ENCODE results near the gene MIEF1. TPM values are rescaled to one million over a fixed set of nuclear protein-coding genes. Genes with fewer than 3 reads are reported as not detected.

Gene MIEF1
- total RNA-seq, 1 experiment from 2014 or later: 32.1 TPM

DNA sequence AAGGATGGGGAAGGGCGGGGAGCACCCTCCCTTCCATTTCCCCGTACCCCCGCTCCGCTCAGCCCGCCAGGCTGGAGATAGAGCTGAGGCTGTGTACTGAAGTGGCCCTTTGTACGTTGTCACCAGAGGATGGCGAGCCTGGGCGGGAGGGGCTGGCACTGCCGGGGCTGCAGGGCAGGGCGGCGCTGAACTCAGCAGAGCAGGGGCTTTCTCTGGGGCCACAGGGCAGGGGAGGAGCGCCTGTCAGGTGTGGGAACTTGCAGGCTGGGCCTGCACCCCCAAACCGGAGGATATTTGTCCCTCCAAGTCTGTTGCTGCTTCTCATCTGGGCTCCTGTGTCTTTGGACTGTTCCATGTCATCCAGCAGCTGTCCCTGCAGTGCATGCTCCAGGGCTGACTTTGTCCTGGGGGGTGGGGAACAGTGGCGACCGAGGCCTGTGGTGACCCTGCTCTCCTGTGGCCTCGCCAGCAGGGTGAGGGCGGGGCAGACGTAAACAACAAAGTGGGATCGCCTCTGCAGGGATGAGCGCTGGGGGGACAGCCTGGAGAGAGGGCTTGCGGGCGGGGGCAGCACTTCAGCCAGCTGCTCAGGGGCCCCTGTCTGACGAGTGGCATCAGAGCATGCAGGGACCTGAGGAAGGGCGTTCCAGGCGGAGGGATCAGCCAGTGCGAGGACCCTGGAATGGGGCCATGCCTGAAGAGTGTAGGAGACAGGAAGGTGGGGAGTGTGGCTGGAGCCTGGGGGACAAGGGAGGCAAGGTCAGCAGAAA lies 32.2 kb upstream of the MIEF1 start:
- peak; percentile 66 for DNase-seq (ENCODE audit: low spot score)
- in situ Hi-C loops (cut with HindIII; ENCODE audit: low sequenced_read_pairs): no loop called here

DNA sequence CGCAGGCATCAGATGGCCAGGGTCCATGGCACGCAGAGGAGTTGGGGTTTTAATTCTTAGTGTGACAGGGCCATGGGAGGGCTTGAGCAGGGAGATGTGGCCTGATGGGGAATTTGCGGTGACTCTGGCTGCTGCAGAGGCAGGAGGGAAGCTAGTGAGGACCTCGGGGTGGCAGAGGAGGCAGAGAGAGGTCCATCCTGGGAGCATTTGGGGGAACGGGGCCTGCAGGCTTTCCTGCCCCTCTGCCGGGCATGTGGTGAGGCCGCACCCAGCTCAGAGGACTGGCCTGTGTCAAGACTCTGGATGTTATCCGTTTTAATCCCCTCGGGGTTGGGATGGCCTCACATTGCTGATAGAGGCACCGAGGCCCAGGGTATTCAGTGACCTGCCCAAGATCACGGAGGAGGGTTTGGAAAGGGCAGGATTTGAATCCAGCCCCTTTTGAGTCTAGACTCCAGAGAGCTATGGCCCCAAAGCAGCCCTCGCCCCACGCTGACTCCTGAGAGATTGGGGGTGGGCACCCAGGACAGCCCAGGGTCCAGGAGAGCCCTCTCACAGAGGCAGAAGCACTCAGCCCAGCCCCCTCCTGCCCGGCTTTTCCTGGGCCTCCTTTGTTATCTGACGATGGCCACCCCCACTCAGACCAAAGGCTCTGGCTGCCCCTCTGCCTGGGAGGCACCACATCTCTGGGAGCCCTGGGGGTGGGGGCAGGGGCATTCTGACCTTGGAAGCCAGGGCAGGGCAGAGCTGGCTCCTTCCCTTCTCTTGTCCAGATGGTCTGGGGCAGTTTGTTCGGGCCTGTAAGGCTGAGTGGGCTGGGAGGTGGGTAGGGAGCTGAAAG lies 31.4 kb upstream of the MIEF1 start:
- no peak for DNase-seq (ENCODE audit: low spot score)
- in situ Hi-C loops (cut with HindIII; ENCODE audit: low sequenced_read_pairs): no loop called here

- in situ Hi-C loops (cut with HindIII; ENCODE audit: low sequenced_read_pairs): no loop called here
- DNase-seq (ENCODE audit: low spot score): peak; percentile 38
Observed at GRCh38 chr22:39471381-39472141, 30.5 kb upstream of the MIEF1 start.

DNA sequence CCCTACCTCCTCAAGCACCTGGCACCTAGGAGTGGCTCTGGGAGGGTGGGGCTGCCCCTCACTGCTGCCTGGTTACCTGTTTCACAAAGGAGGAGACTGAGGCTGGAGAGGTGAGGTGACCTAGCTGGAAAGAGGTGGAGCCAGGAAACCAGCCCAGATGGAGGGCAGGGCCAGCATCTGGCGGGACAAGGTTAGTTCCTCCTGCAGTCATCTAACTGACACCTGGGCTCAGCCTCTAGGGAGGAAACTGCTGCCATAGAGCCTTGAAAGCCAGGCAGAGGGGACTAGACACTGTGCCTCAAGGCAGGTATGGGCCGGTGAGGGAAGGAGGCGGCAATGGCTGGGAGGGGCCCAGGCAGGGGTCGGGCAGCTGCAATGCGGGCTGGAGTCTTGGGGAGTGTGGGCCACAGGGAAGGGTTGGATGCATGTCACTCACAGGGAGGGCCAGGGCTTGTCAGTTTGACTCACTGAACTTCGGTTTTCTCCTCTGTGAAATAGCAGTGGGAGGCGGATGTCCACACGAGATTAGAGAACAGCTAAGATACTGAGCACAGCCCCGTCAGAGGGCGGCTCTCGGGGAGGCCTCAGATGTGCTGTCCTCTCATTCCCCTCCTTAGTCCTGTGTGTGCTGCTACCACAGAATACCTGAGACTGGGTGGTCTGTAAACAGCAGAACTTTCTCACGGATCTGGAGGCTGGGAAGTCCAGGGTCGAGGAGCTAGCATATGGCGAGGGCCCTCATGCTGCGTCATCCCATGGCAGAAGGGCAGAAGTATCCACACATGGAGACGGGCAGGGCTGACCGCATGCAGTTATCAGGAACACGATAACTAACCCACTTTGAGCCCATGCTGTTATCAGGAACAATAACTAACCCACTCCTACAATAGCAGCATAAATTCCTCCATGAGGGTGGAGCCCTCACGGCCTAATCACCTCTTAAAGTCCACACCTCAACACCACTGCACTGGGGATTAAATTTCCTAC lies 29.2 kb upstream of the MIEF1 start:
- in situ Hi-C loops (cut with HindIII; ENCODE audit: low sequenced_read_pairs): no loop called here
- DNase-seq (ENCODE audit: low spot score): peak; percentile 47

GRCh38 chr22:39473851-39474250 lies 28.2 kb upstream of the MIEF1 start:
- in situ Hi-C loops (cut with HindIII; ENCODE audit: low sequenced_read_pairs): no loop called here
- no peak for DNase-seq (ENCODE audit: low spot score)

DNA sequence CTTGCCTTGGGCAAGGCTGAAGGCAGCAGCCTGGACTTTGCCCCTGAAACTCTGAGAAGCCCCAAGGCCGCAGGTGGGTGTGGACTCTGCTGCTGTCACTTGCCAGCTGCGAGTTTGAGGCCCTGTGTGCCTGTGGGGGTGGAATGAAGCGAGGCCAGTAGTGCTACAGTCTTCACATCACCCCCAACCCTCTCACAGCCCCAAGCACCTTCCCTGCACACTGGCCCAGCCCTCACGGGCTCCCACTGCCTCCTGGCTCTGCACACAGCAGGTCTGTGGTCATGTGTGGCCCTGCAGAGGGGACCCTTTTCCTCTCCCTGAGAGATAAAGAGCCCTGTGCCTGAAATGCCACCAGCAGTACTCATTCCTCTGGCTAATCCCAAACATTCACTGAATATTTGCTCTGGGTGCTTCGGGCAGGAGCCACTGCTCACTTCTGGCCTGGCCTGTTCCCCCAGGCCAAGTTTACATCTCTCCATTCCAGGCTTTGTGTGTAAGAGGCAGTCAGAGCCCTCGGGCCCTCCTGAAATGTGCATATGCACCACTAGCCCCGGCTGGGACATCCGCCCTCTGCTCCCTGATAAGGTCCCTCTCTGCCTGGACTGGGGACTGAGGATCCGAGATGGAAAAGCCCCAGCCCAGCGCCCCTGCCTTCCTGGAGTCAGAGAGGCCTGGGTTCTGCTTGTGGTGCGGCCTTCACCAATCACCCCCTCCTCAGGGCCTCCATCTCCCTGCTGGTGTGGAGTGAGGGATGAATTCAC lies 27.6 kb upstream of the MIEF1 start:
- no peak for DNase-seq (ENCODE audit: low spot score)

GRCh38 chr22:39475337-39475736 lies 26.8 kb upstream of the MIEF1 start:
- peak; percentile 54 for DNase-seq (ENCODE audit: low spot score)
- in situ Hi-C loops (cut with HindIII; ENCODE audit: low sequenced_read_pairs): loop anchor here (25.0 kb wide), 1 partner anchor 88 kb away; the partner anchor contains the start of gene TAB1

More for the DNA sequence above, 27.6 kb upstream of the MIEF1 start:
- in situ Hi-C loops (cut with HindIII; ENCODE audit: low sequenced_read_pairs): loop anchor here (25.0 kb wide), 1 partner anchor 87 kb away; the partner anchor contains the start of gene TAB1

DNA sequence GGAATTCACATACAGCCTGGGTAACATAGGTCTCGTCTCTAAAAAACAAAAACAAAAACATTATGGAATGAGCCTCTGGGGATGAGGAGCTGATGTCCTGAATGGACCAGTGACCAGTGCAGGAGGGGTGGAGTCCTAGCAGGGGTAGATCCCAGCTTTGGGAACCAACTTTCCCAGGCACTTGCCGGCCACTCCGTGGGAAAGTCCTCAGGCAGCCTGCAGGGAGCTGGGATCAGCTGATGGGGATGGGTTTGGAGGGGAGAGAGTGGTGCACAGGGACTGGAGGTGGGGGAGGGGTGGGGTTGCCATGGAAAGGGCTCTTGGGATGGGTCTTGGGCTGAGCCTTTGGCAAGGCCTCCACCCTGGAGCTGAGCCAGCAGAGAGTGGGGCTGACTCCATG lies 26.2 kb upstream of the MIEF1 start:
- in situ Hi-C loops (cut with HindIII; ENCODE audit: low sequenced_read_pairs): loop anchor here (25.0 kb wide), 1 partner anchor 89 kb away; the partner anchor contains the start of gene TAB1
- no peak for DNase-seq (ENCODE audit: low spot score)

DNA sequence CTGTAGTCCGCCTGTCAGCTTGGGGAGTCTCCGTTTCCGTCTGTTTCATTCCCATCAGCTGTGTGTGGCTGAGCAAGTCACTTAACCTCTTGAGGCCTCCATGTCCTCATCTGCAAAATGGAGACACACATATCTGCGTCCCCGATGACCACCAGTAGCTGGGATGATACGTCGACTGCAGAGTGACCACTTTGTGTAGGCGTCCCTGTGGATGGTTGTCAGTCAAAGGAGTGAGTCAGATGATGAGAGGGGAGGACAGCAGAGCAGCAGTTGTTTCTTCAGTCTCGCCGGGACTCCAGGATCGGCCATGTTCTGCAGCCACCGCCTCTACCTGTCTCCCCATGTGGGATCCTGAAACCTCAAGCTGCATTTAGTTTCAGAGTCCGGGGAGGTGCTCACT lies 25.4 kb upstream of the MIEF1 start:
- no peak for DNase-seq (ENCODE audit: low spot score)
- in situ Hi-C loops (cut with HindIII; ENCODE audit: low sequenced_read_pairs): loop anchor here (25.0 kb wide), 1 partner anchor 89 kb away; the partner anchor contains the start of gene TAB1

GRCh38 chr22:39477542-39477941 lies 24.5 kb upstream of the MIEF1 start:
- DNase-seq (ENCODE audit: low spot score): no peak
- in situ Hi-C loops (cut with HindIII; ENCODE audit: low sequenced_read_pairs): loop anchor here (25.0 kb wide), 1 partner anchor 90 kb away; the partner anchor contains the start of gene TAB1

GRCh38 chr22:39478441-39478850 lies 23.6 kb upstream of the MIEF1 start:
- DNase-seq (ENCODE audit: low spot score): peak; percentile 23
- in situ Hi-C loops (cut with HindIII; ENCODE audit: low sequenced_read_pairs): loop anchor here (25.0 kb wide), 1 partner anchor 91 kb away; the partner anchor contains the start of gene TAB1

DNA sequence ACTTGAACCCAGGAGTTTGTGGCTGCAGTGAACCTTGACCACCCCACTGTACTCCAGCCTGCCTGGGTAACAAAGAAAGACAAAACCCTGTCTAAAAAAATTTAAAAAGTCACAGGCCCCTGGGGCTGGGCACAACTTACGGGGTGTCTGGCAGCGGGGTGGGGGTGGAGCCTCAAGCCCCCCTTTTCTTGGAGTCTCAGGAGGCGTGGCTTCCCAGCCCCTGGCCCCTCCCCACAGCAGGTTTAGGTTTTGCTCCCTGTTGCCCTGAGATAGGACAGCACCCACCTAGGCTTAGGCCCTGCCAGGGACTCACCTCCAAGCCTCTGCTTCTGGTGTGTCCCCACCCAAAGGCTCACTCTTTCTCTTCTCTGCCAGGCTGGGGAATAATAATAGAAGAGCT lies 22.8 kb upstream of the MIEF1 start:
- in situ Hi-C loops (cut with HindIII; ENCODE audit: low sequenced_read_pairs): loop anchor here (25.0 kb wide), 1 partner anchor 92 kb away; the partner anchor contains the start of gene TAB1
- no peak for DNase-seq (ENCODE audit: low spot score)

DNA sequence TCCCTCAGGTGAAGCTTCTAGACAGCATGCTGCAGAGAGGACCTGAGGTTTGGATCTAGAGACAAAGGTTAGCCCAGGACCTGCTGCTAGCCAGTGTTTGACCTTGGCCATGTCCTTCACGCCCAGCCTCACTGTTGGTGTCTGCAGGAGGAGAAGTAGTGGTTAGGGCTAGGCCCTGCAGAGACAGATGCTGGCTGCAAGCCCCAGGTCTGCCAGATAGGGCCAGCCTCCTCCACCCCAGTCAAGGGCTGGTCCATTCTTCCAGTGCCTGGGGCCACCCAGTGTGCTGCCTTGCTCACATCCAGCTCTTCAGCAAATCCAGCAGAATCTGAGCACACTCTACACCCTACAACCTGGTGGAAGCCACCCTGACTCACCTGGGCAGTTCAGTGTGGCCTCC lies 21.5 kb upstream of the MIEF1 start:
- in situ Hi-C loops (cut with HindIII; ENCODE audit: low sequenced_read_pairs): loop anchor here (25.0 kb wide), 1 partner anchor 93 kb away; the partner anchor contains the start of gene TAB1
- no peak for DNase-seq (ENCODE audit: low spot score)

GRCh38 chr22:39481054-39481453 lies 21.0 kb upstream of the MIEF1 start:
- DNase-seq (ENCODE audit: low spot score): peak; percentile 44
- in situ Hi-C loops (cut with HindIII; ENCODE audit: low sequenced_read_pairs): loop anchor here (25.0 kb wide), 1 partner anchor 94 kb away; the partner anchor contains the start of gene TAB1

DNA sequence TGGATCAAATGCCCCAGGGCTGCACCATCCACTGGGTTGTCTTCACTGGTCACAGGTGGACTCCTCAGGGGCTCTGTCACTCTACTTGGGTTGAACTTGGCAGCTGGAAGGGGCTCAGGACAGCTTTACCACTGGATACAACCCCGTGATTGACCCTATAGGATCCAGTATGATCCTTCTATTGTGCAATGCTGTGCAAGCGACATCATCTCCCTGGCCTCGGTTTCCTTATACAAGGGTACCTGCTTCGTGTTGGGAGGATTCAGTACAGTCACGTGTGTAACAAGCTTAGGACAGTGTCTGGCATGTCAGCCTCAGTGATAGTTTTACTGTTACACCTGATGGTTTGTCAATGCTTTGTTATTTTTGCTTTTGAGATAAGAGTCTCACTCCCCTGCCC lies 20.5 kb upstream of the MIEF1 start:
- in situ Hi-C loops (cut with HindIII; ENCODE audit: low sequenced_read_pairs): loop anchor here (25.0 kb wide), 1 partner anchor 94 kb away; the partner anchor contains the start of gene TAB1
- no peak for DNase-seq (ENCODE audit: low spot score)

GRCh38 chr22:39482768-39483167 lies 19.3 kb upstream of the MIEF1 start:
- no peak for DNase-seq (ENCODE audit: low spot score)

More at GRCh38 chr22:39482768-39483167, 19.3 kb upstream of the MIEF1 start:
- in situ Hi-C loops (cut with HindIII; ENCODE audit: low sequenced_read_pairs): loop anchor here (25.0 kb wide), 1 partner anchor 95 kb away; the partner anchor contains the start of gene TAB1
